HG03139 (cell line): ENCODE results near the gene IL1RL1.

ENCODE experiments used
- ATAC-seq: cut with Tn5 transposase; IDR thresholded peaks from one replicate; pipeline ENCODE4 v1.9.1; 2021; ENCODE audit not compliant: unreplicated experiment

IL1RL1 gene

DNA sequence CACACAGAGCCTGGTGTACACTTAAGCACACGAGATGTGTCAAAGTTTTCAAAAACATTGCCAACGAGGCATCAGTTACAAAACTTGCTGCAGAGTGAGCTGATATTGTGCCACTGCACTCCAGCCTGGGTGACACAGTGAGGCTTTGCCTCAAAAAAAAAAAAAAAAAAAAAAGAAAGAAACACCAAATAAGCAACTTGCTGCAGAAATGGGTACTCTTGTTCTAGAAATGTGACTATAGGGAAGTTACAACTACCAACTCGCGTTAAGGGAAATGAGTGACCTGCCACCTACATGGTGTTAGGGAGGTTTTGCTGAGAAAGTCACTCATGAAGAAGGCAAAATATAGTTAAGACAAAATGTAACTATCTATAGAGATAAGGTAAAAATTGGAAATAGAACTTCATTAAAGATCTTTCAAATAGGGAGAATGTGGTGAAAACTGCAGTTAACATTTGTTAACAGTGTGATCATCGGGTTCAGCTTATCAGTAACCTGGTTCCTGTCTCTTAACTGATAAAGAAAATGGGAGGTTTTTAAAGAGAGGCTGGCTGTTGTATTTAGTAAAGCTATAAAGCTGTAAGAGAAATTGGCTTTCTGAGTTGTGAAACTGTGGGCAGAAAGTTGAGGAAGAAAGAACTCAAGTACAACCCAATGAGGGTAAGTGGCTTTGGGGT is at the start of gene IL1RL1:
TSS of gene IL1RL1 (plus strand) at position 600 of the 677 bp plus-strand sequence. CDS start 26,702 bp downstream, outside the sequence.
- ATAC-seq: no peak

GRCh38 chr2:102262216-102263129 is 48.9 kb upstream of the IL1RL1 start:
- ATAC-seq: no peak

- ATAC-seq: no peak
Measured at GRCh38 chr2:102264952-102265351, 46.4 kb upstream of the IL1RL1 start.

- no peak for ATAC-seq
Measured at GRCh38 chr2:102266204-102266603, 45.2 kb upstream of the IL1RL1 start.

- ATAC-seq: no peak
Measured at GRCh38 chr2:102267774-102268173, 43.6 kb upstream of the IL1RL1 start.

DNA sequence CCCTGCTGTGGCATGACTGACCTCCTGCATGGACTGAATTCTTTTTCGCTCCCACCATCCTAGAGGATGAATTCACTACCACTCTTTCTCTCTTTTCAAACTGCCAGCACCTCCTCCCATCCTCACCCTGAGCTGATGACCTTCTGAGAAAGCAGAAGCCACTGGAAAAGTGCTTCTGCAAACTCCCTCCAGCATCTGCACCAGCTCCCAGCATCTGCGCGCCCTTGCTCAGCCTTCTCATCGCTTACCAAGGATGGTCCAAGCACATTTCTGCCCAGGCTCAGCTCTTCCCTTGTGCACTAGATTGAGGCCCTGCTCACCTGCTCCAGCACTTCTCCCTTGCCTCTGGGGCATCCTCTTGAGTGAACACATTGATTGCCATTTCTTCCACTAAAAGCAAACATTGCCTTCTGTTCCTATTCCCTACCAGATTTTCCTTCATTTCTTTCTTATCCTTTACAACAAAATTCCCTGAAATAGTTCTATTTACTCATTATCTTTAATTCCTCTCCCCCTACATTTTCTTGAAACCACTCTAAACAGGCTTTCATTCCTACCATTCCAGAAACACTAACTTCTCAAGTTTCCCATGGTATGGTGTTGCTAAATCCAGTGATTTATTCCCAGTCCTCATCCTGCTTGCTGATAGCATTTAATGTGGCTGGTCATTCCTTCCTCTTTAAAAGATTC is 42.7 kb upstream of the IL1RL1 start:
- no peak for ATAC-seq

DNA sequence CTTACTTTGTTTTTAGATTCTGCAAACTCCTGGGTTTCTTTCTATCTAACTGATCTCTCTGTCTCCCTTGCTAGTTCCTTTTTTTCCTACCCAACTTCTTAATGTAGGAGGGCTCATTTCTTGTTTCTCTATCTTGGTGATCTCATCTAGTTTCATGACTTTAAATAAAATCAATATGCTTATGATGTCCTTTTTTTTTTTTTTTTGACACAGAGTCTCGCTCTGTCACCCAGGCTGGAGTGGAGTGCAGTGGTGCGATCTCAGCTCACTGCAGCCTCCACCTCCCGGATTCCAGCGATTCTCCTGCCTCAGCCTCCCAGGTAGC is 42.2 kb upstream of the IL1RL1 start:
- ATAC-seq: no peak

GRCh38 chr2:102271844-102272243 is 39.5 kb upstream of the IL1RL1 start:
- no peak for ATAC-seq

- ATAC-seq: no peak
Measured at GRCh38 chr2:102273619-102274211, 37.6 kb upstream of the IL1RL1 start.

GRCh38 chr2:102276549-102277201 is 34.7 kb upstream of the IL1RL1 start:
- no peak for ATAC-seq

DNA sequence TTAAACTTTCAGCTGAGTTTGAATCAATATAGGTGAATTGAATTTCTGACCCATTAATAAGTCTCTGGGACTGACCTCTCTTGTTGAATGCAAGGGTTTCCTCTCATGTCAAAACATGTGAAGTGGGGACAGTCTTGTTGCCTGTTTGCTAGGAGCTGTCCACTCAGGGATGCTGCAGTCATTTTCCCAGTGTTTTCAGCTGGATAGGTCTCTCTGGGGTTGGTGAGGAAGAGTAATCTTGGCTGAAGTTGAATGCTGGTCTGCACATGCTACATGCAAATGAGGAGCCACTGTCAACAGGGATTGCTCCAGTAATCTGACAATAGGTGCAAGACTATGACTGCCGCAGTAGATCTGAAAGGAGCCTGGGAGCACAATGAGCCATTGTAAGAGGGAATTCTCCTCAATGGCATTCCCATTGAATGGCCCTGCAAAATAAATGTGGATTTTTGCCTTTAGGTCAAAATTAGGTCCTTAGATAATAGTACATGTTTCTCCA is 34.1 kb upstream of the IL1RL1 start:
- no peak for ATAC-seq

DNA sequence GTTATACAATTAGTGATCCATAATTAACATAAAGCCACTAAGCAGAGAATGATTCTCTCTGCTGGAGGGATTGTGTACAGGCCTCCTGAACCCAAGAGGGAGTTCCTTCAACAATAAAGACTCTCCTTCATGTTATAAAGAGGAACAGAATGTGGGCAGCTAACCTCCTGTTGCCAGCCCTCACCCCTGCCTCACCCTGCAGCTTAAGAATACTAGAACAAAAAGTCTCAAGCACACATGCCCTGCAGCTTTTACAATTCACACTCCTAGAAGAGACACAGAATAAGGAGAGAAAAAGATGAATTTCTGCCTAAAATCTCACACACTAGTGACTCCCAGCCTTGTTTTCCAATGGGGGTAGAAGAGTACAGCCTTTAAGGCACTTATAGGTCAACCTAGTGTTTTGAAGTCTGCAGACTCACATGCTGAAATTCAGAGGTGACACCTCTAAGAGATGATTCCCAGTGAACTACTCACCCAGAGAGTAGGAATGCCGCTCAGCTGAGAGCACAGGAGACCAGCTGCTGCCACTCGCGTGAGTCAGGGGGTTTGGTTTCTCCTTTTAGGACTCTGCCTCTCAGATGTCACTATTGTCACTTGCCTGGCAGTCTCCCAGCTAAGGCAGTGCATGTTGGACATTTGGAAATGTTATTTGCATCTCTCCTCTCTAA is 32.5 kb upstream of the IL1RL1 start:
- ATAC-seq: no peak

GRCh38 chr2:102279391-102279735 is 32.0 kb upstream of the IL1RL1 start:
- ATAC-seq: no peak

GRCh38 chr2:102282678-102283091 is 28.7 kb upstream of the IL1RL1 start:
- ATAC-seq: no peak

DNA sequence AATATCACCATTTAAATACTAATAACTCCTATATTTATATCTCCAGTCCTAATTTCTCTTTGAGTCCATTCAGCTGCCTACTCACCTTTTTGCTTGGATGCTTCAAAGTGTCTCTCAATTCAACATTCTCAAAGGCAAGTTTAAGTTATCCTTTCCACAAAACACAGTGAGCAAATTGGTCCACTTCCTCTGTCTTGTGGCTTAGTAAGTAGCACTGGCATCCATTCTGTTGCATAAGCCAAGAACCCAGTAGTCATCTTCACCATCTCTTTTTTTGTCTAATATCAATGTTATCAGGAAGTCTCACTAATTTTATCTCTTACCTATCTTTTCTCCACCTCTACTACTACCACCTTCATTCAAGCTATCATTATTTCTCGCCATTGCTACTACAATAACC is 27.4 kb upstream of the IL1RL1 start:
- ATAC-seq: no peak

DNA sequence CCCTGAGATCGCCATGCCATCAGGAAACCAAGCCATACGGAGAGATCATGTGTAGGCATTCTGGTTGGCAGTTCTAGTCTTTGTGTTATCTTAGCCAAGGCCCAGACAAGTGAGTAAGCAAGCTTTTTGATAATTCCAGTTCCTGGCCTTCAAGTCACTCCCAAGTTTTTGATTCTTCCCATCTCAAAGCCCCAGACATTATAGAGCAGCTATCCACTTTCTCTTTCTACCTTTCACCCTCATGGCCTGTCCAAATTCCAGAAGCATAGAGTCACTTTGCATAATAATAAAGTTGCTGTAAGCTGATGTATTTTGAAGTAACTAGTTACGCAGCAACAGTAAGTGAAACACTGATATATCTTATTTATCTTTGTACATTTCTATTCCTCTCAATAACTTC is 26.8 kb upstream of the IL1RL1 start:
- no peak for ATAC-seq

- no peak for ATAC-seq
Measured at GRCh38 chr2:102285368-102285767, 26.0 kb upstream of the IL1RL1 start.

DNA sequence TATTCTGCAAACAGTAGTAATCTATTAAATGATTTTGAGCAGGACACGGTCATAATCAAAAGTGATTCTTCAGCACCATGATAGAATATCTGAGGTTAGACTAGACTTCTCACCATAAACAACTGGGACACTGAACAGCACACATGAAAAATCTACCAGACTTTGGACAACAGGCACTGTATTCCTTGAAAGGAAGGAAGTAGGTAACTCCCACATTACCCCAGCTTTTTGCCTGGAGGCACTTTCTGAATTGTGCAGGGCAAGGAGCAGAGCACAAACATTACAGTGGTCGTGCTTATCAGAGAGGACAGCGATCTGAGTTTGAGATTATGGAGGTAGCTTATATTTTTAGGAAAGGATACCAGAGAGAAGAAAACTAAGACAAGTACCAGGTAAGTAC is 25.3 kb upstream of the IL1RL1 start:
- ATAC-seq: no peak

DNA sequence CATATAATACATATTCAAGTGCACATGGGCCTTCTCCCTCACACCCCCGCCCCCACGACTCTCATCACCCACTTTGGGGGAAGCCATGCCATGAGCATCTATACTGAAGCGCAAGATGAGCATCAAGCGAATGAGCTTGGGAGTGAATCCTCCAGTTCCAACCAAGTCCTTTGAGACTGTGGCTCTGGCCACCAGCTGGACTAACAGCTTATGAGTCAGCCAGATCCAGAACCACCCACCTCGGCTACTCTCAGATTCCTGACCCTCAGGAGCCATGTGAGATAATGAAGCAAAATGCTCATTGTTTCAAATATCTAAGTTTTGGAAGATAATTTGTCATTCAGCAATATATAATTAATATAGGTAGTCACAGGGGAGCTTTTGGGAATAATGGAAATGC is 22.2 kb upstream of the IL1RL1 start:
- ATAC-seq: no peak

GRCh38 chr2:102290594-102290993 is 20.8 kb upstream of the IL1RL1 start:
- no peak for ATAC-seq
